OCI-LY7 (cell line): Measurements from ENCODE around the gene CIT. TPM values are rescaled to one million over a fixed set of nuclear protein-coding genes. Genes with fewer than 3 reads are reported as not detected.

ENCODE experiments used
- BruUV-seq: library from RNA; stranded (reverse); fragments of 400-500 nt; replicated peaks from 2 replicates; lab custom pipeline; 2021; lab: Mats Ljungman, UMichigan
- CTCF ChIA-PET: fragments of 300-600 bp; sonication (Branson Sonifier 250); formaldehyde crosslinking; loops from one replicate; lab custom pipeline; 2022; ENCODE audit warnings: antibody characterized with exemption; ENCODE audit not compliant: unreplicated experiment; lab: Charles Lee
- POLR2A ChIA-PET: fragments of 300-600 bp; sonication (Branson Sonifier 250); formaldehyde crosslinking; loops from one replicate; lab custom pipeline; 2022; ENCODE audit warnings: antibody characterized with exemption; lab: Charles Lee
- DNase-seq: peaks from one replicate; pipeline ENCODE4 v3.0.0-alpha.2; 2015; ENCODE audit warnings: low spot score
- H2AFZ ChIP-seq: fragments of 200-600 bp; sonication (generic), shearing (Covaris generic); 2 replicates; pipeline ENCODE4 v1.6.1; 2014; ENCODE audit warnings: mild to moderate bottlenecking, antibody characterized with exemption, low read length, moderate library complexity
- H3K27ac ChIP-seq: fragments of 200-600 bp; sonication (generic); 2 replicates; pipeline ENCODE4 v1.5.1; 2014; ENCODE audit warnings: mixed run types, low read depth, mild to moderate bottlenecking, moderate library complexity, low read length, inconsistent platforms; ENCODE audit not compliant: poor library complexity, severe bottlenecking
- H3K36me3 ChIP-seq: fragments of 200-600 bp; sonication (generic); 2 replicates; pipeline ENCODE4 v1.6.1; 2014; ENCODE audit warnings: mild to moderate bottlenecking, antibody characterized with exemption, low read length, moderate library complexity, mixed read lengths; ENCODE audit not compliant: insufficient read depth
- H3K4me1 ChIP-seq: fragments of 200-600 bp; sonication (generic); 2 replicates; pipeline ENCODE4 v1.5.1; 2014; ENCODE audit warnings: mild to moderate bottlenecking, low read length; ENCODE audit not compliant: insufficient read depth, poor library complexity, severe bottlenecking
- H3K4me2 ChIP-seq: fragments of 200-600 bp; sonication (generic); 2 replicates; pipeline ENCODE4 v1.6.1; 2014; ENCODE audit warnings: mild to moderate bottlenecking, low read length
- H3K4me3 ChIP-seq: fragments of 200-600 bp; sonication (generic); 2 replicates; pipeline ENCODE4 v1.5.1; 2014; ENCODE audit warnings: mild to moderate bottlenecking, low read depth, low read length; ENCODE audit not compliant: poor library complexity, severe bottlenecking
- H3K79me2 ChIP-seq: fragments of 200-600 bp; sonication (generic); 2 replicates; pipeline ENCODE4 v1.6.1; 2016; ENCODE audit warnings: low read depth, mild to moderate bottlenecking, low read length, moderate library complexity, mixed read lengths; ENCODE audit not compliant: insufficient read depth
- H3K9me2 ChIP-seq: fragments of 200-600 bp; sonication (generic); 2 replicates; pipeline ENCODE4 v1.6.1; 2016; ENCODE audit warnings: mild to moderate bottlenecking, low read length, mixed read lengths; ENCODE audit not compliant: insufficient read depth
- H3K9me3 ChIP-seq: fragments of 200-600 bp; sonication (generic); 2 replicates; pipeline ENCODE4 v1.6.1; 2014; ENCODE audit warnings: mild to moderate bottlenecking, mixed run types, low read length, mixed read lengths
- H4K20me1 ChIP-seq: fragments of 200-600 bp; sonication (generic); 2 replicates; pipeline ENCODE4 v1.6.1; 2014; ENCODE audit warnings: mild to moderate bottlenecking, antibody characterized with exemption, low read length, moderate library complexity, mixed read lengths; ENCODE audit not compliant: insufficient read depth
- CTCF ChIP-seq: fragments of 200-600 bp; sonication (generic); conservative IDR thresholded peaks from 2 replicates; pipeline ENCODE4 v1.5.1; 2014; ENCODE audit warnings: mild to moderate bottlenecking, antibody characterized with exemption, low read length, moderate library complexity, mixed read lengths
- EZH2phosphoT487 ChIP-seq: fragments of 200-600 bp; sonication (generic); IDR thresholded peaks from 2 replicates; pipeline ENCODE4 v1.6.1; 2018; ENCODE audit warnings: low read depth, borderline replicate concordance, mild to moderate bottlenecking, mixed run types, antibody characterized with exemption, low read length, moderate library complexity, mixed read lengths
- intact Hi-C: fragments of 100-400 bp; cut with micrococcal nuclease; formaldehyde crosslinking; loops from one replicate; pipeline ENCODE4 v1.10.0; 2022; ENCODE audit not compliant: unreplicated experiment
- total RNA-seq, 2 experiments: library from RNA; depleted of rRNA in 1 of 2; stranded (reverse); fragments of >200 nt in 1 of 2; shearing (Covaris generic) in 1 of 2; gene quantifications; 2 replicates each; pipeline ENCODE4 v1.2.3, GENCODE V29; 2014 to 2022

Gene CIT
- total RNA-seq, 2 experiments from 2014 or later: 33.4 to 90.1 TPM

- intact Hi-C loops: no loop called here
- no peak for TF ChIP-seq EZH2phosphoT487
- TF ChIP-seq CTCF: no peak
- CTCF ChIA-PET: no interaction called here
- Histone ChIP-seq H3K36me3 (peaks cover 50% of the 10 kb centered on the region), H3K9me2 (no peaks in the 10 kb centered on the region), H3K79me2 (no peaks in the 10 kb centered on the region), H2AFZ (no peak overlapping the region), H3K9me3 (no peaks in the 10 kb centered on the region), H3K4me1 (no peaks in the 10 kb centered on the region), H3K27ac (no peak overlapping the region), H4K20me1 (no peaks in the 10 kb centered on the region), H3K4me2 (no peak overlapping the region), H3K4me3 (no peak overlapping the region)
- no peak for DNase-seq
- POLR2A ChIA-PET: no interaction called here
- no TSS peak for BruUV-seq
Measured at GRCh38 chr12:119720349-119720748, 156.8 kb downstream of the CIT start.

GRCh38 chr12:119718141-119718540 lies 159.0 kb downstream of the CIT start:
- ChIA-PET POLR2A (interaction anchor here (0.7 kb wide), 1 partner anchor 18 kb away, joined by 3 read pairs; no protein-coding TSS in a partner anchor), CTCF (no interaction called here)
- no peaks in the 10 kb centered on the region for H3K9me3 ChIP-seq
- BruUV-seq: no TSS peak
- no peak overlapping the region for H2AFZ ChIP-seq
- peaks cover 72% of the 10 kb centered on the region for H3K36me3 ChIP-seq
- H3K79me2 ChIP-seq: no peaks in the 10 kb centered on the region
- no peaks in the 10 kb centered on the region for H3K9me2 ChIP-seq
- TF ChIP-seq EZH2phosphoT487 (no peak), CTCF (no peak)
- no peak for DNase-seq
- H3K4me3 ChIP-seq: no peak overlapping the region
- no peak overlapping the region for H3K27ac ChIP-seq
- H4K20me1 ChIP-seq: no peaks in the 10 kb centered on the region
- H3K4me1 ChIP-seq: no peaks in the 10 kb centered on the region
- H3K4me2 ChIP-seq: no peak overlapping the region
- intact Hi-C loops: no loop called here

- TF ChIP-seq CTCF (no peak), EZH2phosphoT487 (no peak)
- Histone ChIP-seq H3K36me3 (peaks cover 88% of the 10 kb centered on the region), H3K9me3 (no peaks in the 10 kb centered on the region), H3K27ac (no peak overlapping the region), H4K20me1 (no peaks in the 10 kb centered on the region), H3K4me1 (no peaks in the 10 kb centered on the region), H3K4me2 (no peak overlapping the region), H3K9me2 (no peaks in the 10 kb centered on the region), H2AFZ (no peak overlapping the region), H3K4me3 (no peak overlapping the region), H3K79me2 (no peaks in the 10 kb centered on the region)
- no peak for DNase-seq
- no TSS peak for BruUV-seq
- CTCF ChIA-PET: no interaction called here
- POLR2A ChIA-PET: no interaction called here
- intact Hi-C loops: no loop called here
Measured at GRCh38 chr12:119715268-119715620, 161.9 kb downstream of the CIT start.
